Measurements from ENCODE around the gene QKI.

DNA sequence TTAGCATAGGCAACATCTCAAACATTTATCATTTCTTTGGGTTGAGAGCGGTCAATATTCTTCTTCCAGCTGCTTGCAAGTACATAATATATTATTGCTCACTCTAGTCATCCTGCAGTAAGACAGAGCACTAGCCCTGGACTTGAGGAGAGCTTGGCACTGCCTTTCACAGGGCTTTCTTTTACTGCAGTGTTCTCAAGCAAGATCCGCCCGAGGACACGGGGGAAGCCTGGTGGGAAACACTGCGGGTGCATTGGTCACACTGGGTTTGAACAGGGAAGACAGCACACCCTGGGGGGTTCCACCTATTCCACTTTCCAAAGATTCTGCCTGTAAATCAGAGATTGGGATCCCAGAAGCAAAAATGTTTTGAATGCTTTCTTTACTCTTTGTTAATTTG, 48.2 kb upstream of the QKI start:
- TF ChIP-seq, protein P1, sequence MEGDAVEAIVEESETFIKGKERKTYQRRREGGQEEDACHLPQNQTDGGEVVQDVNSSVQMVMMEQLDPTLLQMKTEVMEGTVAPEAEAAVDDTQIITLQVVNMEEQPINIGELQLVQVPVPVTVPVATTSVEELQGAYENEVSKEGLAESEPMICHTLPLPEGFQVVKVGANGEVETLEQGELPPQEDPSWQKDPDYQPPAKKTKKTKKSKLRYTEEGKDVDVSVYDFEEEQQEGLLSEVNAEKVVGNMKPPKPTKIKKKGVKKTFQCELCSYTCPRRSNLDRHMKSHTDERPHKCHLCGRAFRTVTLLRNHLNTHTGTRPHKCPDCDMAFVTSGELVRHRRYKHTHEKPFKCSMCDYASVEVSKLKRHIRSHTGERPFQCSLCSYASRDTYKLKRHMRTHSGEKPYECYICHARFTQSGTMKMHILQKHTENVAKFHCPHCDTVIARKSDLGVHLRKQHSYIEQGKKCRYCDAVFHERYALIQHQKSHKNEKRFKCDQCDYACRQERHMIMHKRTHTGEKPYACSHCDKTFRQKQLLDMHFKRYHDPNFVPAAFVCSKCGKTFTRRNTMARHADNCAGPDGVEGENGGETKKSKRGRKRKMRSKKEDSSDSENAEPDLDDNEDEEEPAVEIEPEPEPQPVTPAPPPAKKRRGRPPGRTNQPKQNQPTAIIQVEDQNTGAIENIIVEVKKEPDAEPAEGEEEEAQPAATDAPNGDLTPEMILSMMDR (IDR thresholded peaks at IDR 0.05), result no peak
- no peak for TF ChIP-seq POLR2A (IDR thresholded peaks at IDR 0.05)

Measured in lower leg skin (tissue), 3 donors.